Fibroblast of lung (primary cell): ENCODE data around the gene CCDC192. TPM values are rescaled to one million over a fixed set of nuclear protein-coding genes. Genes with fewer than 3 reads are reported as not detected.

ENCODE experiments used
- DNase-seq, 2 donors: peaks; one replicate each; pipeline versions ENCODE4 v3.0.0 to v3.0.0-alpha.2; 2010; ENCODE audit warnings: low read depth in 2 of 2
- H2AFZ ChIP-seq: 2 replicates; pipeline ENCODE4 v1.5.1; 2012; ENCODE audit warnings: low read length, control low read depth, inconsistent platforms
- H3K27ac ChIP-seq: 2 replicates; pipeline ENCODE4 v1.5.1; 2011; ENCODE audit warnings: low read length, control low read depth; ENCODE audit not compliant: insufficient read depth
- H3K27me3 ChIP-seq: 2 replicates; pipeline ENCODE4 v1.5.1; 2011; ENCODE audit warnings: mild to moderate bottlenecking, low read length; ENCODE audit not compliant: control insufficient read depth, insufficient read depth
- H3K36me3 ChIP-seq: 2 replicates; pipeline ENCODE4 v1.5.1; 2011; ENCODE audit warnings: low read length; ENCODE audit not compliant: control insufficient read depth, insufficient read depth
- H3K4me1 ChIP-seq: 2 replicates; pipeline ENCODE4 v1.5.1; 2011; ENCODE audit warnings: low read length; ENCODE audit not compliant: control insufficient read depth, insufficient read depth; ENCODE audit errors: extremely low read depth
- H3K4me2 ChIP-seq: 2 replicates; pipeline ENCODE4 v1.5.1; 2011; ENCODE audit warnings: low read length, control low read depth; ENCODE audit not compliant: insufficient read depth; ENCODE audit errors: extremely low read depth
- H3K4me3 ChIP-seq, 4 experiments: fragments of 200-600 bp in 1 of 4; sonication (generic) in 1 of 4; replicated peaks in 1 of 4; 2 replicates each; pipeline ENCODE4 v1.5.1; 2011 to 2016; ENCODE audit warnings: low read length in 4 of 4, low read depth in 3 of 4, mild to moderate bottlenecking in 3 of 4, control low read depth in 2 of 4, inconsistent platforms in 1 of 4, mixed read lengths in 1 of 4; ENCODE audit not compliant: insufficient read depth in 1 of 4; ENCODE audit errors: control extremely low read depth in 1 of 4
- H3K79me2 ChIP-seq: 2 replicates; pipeline ENCODE4 v1.5.1; 2012; ENCODE audit warnings: mild to moderate bottlenecking, low read length, inconsistent platforms; ENCODE audit not compliant: control insufficient read depth, insufficient read depth
- H3K9ac ChIP-seq: 2 replicates; pipeline ENCODE4 v1.5.1; 2011; ENCODE audit warnings: mild to moderate bottlenecking, low read length, control low read depth; ENCODE audit not compliant: insufficient read depth
- H3K9me3 ChIP-seq: 2 replicates; pipeline ENCODE4 v1.5.1; 2012; ENCODE audit warnings: low read depth, low read length; ENCODE audit not compliant: control insufficient read depth, insufficient read depth
- H4K20me1 ChIP-seq: 2 replicates; pipeline ENCODE4 v1.5.1; 2011; ENCODE audit warnings: low read length; ENCODE audit not compliant: control insufficient read depth, insufficient read depth; ENCODE audit errors: extremely low read depth
- EZH2 ChIP-seq: IDR thresholded peaks from 2 replicates; pipeline ENCODE4 v1.5.1; 2012; ENCODE audit warnings: low read length, control low read depth, mild to moderate bottlenecking; ENCODE audit errors: missing control alignments
- polyA plus RNA-seq, 2 donors: library from polyadenylated mRNA; depleted of rRNA in 1 of 2; stranded (reverse) in 1 of 2; unstranded in 1 of 2; fragments of >200 nt; gene quantifications; 2 replicates each; pipeline ENCODE4 v1.2.1, GENCODE V29; 2011 to 2012; ENCODE audit warnings: missing spikeins in 1 of 2
- total RNA-seq: library from RNA; depleted of rRNA; stranded (reverse); fragments of >200 nt; gene quantifications from 2 replicates; pipeline ENCODE4 v1.2.1, GENCODE V29; 2014
- TF ChIP-seq, protein P1 (sequence below), 2 donors: IDR thresholded peaks in 1 of 2; conservative IDR thresholded peaks in 1 of 2; 1 replicate in 1 of 2; 2 replicates in 1 of 2; pipeline ENCODE4 v1.5.1; 2011 to 2012; ENCODE audit warnings: low read length in 2 of 2, control low read depth in 1 of 2, inconsistent platforms in 1 of 2, low read depth in 1 of 2, mild to moderate bottlenecking in 1 of 2

Gene CCDC192
- total and polyA plus RNA-seq, 2 donors (not counting 1 experiment from before 2014, with no cell fraction given): not detected

DNA sequence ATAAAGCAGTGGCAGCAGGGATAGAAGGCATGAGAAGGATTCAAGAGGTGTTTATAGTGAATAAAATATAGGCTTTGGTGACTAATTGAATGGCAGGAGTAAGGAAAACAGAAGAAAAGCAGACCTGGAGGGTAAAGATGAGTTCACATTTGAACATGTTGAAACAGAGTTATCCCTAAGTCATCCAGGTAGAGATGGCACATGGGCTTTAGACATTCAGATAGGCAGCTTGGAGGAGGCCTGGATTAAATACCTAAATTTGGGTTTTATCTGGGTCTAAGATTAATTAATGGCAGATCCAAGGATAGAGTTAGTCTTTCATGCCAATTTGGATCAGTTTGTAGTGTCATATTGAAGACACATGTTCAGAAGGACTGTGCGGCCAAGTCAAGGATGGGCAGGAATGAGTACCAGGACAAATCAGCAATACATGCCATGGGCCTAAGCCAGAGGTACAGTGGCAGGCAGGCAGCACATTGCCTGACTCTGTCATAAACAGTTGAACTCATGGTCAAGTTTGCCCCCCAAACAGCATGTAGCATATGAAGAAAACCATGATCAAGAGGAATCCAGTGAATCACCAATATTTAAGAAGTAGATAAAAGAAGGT lies 264.9 kb downstream of the CCDC192 start:
- DNase-seq: no peak
- H3K4me3 ChIP-seq: no peak overlapping the region
- H3K4me1 ChIP-seq: no peaks in the 10 kb centered on the region
- H3K79me2 ChIP-seq: no peaks in the 10 kb centered on the region
- TF ChIP-seq, protein P1, sequence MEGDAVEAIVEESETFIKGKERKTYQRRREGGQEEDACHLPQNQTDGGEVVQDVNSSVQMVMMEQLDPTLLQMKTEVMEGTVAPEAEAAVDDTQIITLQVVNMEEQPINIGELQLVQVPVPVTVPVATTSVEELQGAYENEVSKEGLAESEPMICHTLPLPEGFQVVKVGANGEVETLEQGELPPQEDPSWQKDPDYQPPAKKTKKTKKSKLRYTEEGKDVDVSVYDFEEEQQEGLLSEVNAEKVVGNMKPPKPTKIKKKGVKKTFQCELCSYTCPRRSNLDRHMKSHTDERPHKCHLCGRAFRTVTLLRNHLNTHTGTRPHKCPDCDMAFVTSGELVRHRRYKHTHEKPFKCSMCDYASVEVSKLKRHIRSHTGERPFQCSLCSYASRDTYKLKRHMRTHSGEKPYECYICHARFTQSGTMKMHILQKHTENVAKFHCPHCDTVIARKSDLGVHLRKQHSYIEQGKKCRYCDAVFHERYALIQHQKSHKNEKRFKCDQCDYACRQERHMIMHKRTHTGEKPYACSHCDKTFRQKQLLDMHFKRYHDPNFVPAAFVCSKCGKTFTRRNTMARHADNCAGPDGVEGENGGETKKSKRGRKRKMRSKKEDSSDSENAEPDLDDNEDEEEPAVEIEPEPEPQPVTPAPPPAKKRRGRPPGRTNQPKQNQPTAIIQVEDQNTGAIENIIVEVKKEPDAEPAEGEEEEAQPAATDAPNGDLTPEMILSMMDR (conservative IDR thresholded peaks at IDR 0.05 in 1 of 2, IDR thresholded peaks at IDR 0.05 in 1 of 2; ENCODE audit: low read depth in 1 of 2, low read length in 2 of 2): no peak
- no peak for TF ChIP-seq EZH2
- no peaks in the 10 kb centered on the region for H4K20me1 ChIP-seq
- no peaks in the 10 kb centered on the region for H3K36me3 ChIP-seq
- no peaks in the 10 kb centered on the region for H3K9me3 ChIP-seq
- no peaks in the 10 kb centered on the region for H3K27me3 ChIP-seq
- H3K4me2 ChIP-seq: no peak overlapping the region
- H3K9ac ChIP-seq: no peak overlapping the region
- H3K27ac ChIP-seq: no peak overlapping the region
- no peak overlapping the region for H2AFZ ChIP-seq

DNA sequence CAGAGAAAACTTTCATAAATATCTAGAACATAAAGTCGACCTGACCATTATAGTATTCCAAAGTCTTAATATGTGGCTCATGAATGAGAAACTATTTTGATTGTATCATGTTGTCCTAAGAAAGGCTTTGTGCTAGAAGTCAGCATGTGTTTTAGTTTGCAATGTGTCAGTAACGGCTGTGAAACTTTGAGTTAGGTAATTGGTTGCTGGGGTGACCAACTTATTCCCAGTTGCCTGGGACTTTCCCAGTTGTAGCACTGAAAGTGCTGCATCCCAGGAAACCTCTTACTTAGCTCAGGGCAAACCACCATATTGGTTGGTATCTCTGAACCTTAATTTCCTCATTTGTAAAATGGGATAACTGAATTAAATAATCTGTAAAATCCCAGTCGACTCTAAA lies 265.8 kb downstream of the CCDC192 start:
- Histone ChIP-seq H3K4me3 (no peak overlapping the region), H3K36me3 (no peaks in the 10 kb centered on the region), H4K20me1 (no peaks in the 10 kb centered on the region), H2AFZ (no peak overlapping the region), H3K4me1 (no peaks in the 10 kb centered on the region), H3K27ac (no peak overlapping the region), H3K9me3 (no peaks in the 10 kb centered on the region), H3K4me2 (no peak overlapping the region), H3K9ac (no peak overlapping the region), H3K79me2 (no peaks in the 10 kb centered on the region), H3K27me3 (no peaks in the 10 kb centered on the region)
- no peak for DNase-seq
- TF ChIP-seq EZH2: no peak
- TF ChIP-seq, protein P1 (conservative IDR thresholded peaks at IDR 0.05 in 1 of 2, IDR thresholded peaks at IDR 0.05 in 1 of 2; ENCODE audit: low read depth in 1 of 2, low read length in 2 of 2): no peak

DNA sequence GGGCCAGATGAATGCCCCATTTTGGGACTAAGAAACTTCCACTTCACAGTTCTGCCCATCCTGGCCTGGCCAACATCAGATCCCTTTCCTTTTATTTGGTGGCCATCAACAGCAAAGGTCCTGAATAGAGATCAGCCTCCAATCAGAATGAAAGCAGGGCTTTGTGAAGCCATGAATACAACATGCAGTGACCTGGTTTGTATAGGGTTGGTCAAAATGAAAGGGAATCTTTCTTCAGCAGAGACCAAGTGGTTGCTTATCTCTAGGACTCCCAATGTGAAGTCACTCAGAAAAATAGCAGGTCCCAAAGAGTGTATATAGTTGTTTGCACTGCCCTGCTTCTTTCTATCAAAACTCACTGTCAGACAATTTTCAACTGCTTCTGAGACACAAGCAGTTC lies 266.5 kb downstream of the CCDC192 start:
- Histone ChIP-seq H3K9ac (no peak overlapping the region), H3K79me2 (no peaks in the 10 kb centered on the region), H4K20me1 (no peaks in the 10 kb centered on the region), H3K4me3 (no peak overlapping the region), H3K27ac (no peak overlapping the region), H3K4me1 (no peaks in the 10 kb centered on the region), H3K9me3 (no peaks in the 10 kb centered on the region), H2AFZ (no peak overlapping the region), H3K27me3 (no peaks in the 10 kb centered on the region), H3K36me3 (no peaks in the 10 kb centered on the region), H3K4me2 (no peak overlapping the region)
- no peak for TF ChIP-seq EZH2
- TF ChIP-seq, protein P1 (conservative IDR thresholded peaks at IDR 0.05 in 1 of 2, IDR thresholded peaks at IDR 0.05 in 1 of 2; ENCODE audit: low read depth in 1 of 2, low read length in 2 of 2): no peak
- no peak for DNase-seq
